K562 (cell line): ENCODE data around the gene PFKL. TPM values are rescaled to one million over a fixed set of nuclear protein-coding genes. Genes with fewer than 3 reads are reported as not detected.

Experiments used
- ATAC-seq: fragments of 200-7000 bp; cut with Tn5 transposase; 3 replicates; pipeline ENCODE4 v1.9.1; 2020; ENCODE audit warnings: moderate library complexity
- BruUV-seq: library from RNA; stranded (reverse); fragments of 400-500 nt; replicated peaks from 2 replicates; lab custom pipeline; 2021; lab: Mats Ljungman, UMichigan
- CTCF ChIA-PET: fragments of 300-600 bp; formaldehyde crosslinking; extraction: SDS; loops from one replicate; lab custom pipeline; 2021; ENCODE audit warnings: low intra/inter-chr PET ratio; lab: Yijun Ruan, JAX
- POLR2A ChIA-PET: fragments of 300-600, 350-650 bp; sonication (Branson Sonifier 250); formaldehyde crosslinking; extraction: SDS; loops from one replicate; lab custom pipeline; 2021; ENCODE audit warnings: antibody characterized with exemption, inconsistent platforms; lab: Yijun Ruan, JAX
- DNase-seq, 4 experiments: peaks; one replicate each; pipeline versions ENCODE4 v3.0.0 to v3.0.0-alpha.2; 2011 to 2018; ENCODE audit warnings: low spot score in 3 of 4, mixed read lengths in 3 of 4; ENCODE audit errors: extremely low read depth in 1 of 4
- FAIRE-seq: peaks from 2 replicates; lab custom pipeline; 2011; peaks lifted over from hg19 to GRCh38; lab: Jason Lieb, UNC
- H2AFZ ChIP-seq: 2 replicates; pipeline ENCODE4 v1.6.0; 2011; ENCODE audit warnings: low read depth, low read length, control low read depth, inconsistent platforms
- H3K27ac ChIP-seq: fragments of 200-600 bp; 3 replicates; pipeline ENCODE4 v1.8.0; 2011; ENCODE audit warnings: low read depth, mild to moderate bottlenecking, control low read depth, inconsistent platforms, low read length, moderate library complexity, mixed read lengths; ENCODE audit errors: extremely low read depth
- H3K27me3 ChIP-seq, 2 experiments: fragments of 300-600 bp in 1 of 2; 2 replicates in 1 of 2; 3 replicates in 1 of 2; pipeline versions ENCODE4 v1.6.0 to v1.8.0; 2011; ENCODE audit warnings: inconsistent platforms in 2 of 2, low read length in 2 of 2, mild to moderate bottlenecking in 1 of 2, mixed read lengths in 1 of 2, moderate library complexity in 1 of 2; ENCODE audit not compliant: control insufficient read depth in 2 of 2, insufficient read depth in 2 of 2
- H3K36me3 ChIP-seq: fragments of 300-600 bp; 3 replicates; pipeline ENCODE4 v1.8.0; 2011; ENCODE audit warnings: mild to moderate bottlenecking, low read length, inconsistent platforms; ENCODE audit not compliant: control insufficient read depth, insufficient read depth
- H3K4me1 ChIP-seq, 2 experiments: fragments of 200-600 bp in 1 of 2; replicated peaks in 1 of 2; 2 replicates in 1 of 2; 3 replicates in 1 of 2; pipeline versions ENCODE4 v1.5.1 to v1.8.0; 2011; ENCODE audit warnings: inconsistent platforms in 2 of 2, low read length in 2 of 2, mild to moderate bottlenecking in 1 of 2, mixed read lengths in 1 of 2, moderate library complexity in 1 of 2; ENCODE audit not compliant: control insufficient read depth in 2 of 2, insufficient read depth in 2 of 2
- H3K4me2 ChIP-seq: 2 replicates; pipeline ENCODE4 v1.6.1; 2011; ENCODE audit warnings: low read length, control low read depth, inconsistent platforms, mixed read lengths; ENCODE audit not compliant: insufficient read depth
- H3K4me3 ChIP-seq: fragments of 200-600 bp; sonication (generic), shearing (Covaris generic); 2 replicates; pipeline ENCODE4 v1.5.1; 2016; ENCODE audit warnings: control low read depth, inconsistent platforms
- H3K79me2 ChIP-seq: fragments of 200-600 bp; 3 replicates; pipeline ENCODE4 v1.8.0; 2011; ENCODE audit warnings: low read length, inconsistent platforms; ENCODE audit not compliant: control insufficient read depth, insufficient read depth
- H3K9ac ChIP-seq, 2 experiments: 2 replicates each; pipeline versions ENCODE4 v1.6.0 to v1.6.1; 2011; ENCODE audit warnings: low read depth in 2 of 2, low read length in 2 of 2, control low read depth in 1 of 2, inconsistent platforms in 1 of 2, mild to moderate bottlenecking in 1 of 2, mixed read lengths in 1 of 2; ENCODE audit not compliant: insufficient read depth in 1 of 2
- H3K9me1 ChIP-seq: one replicate; pipeline ENCODE4 v1.6.0; 2011; ENCODE audit warnings: inconsistent platforms, mild to moderate bottlenecking, low read length, moderate library complexity; ENCODE audit not compliant: control insufficient read depth, insufficient read depth
- H3K9me3 ChIP-seq: replicated peaks from 2 replicates; pipeline ENCODE4 v1.5.1; 2011; ENCODE audit warnings: low read depth, low read length, inconsistent platforms; ENCODE audit not compliant: control insufficient read depth, insufficient read depth
- H4K20me1 ChIP-seq: replicated peaks from 2 replicates; pipeline ENCODE4 v1.6.1; 2011; ENCODE audit warnings: low read length, inconsistent platforms, mixed read lengths; ENCODE audit not compliant: control insufficient read depth, insufficient read depth
- CXXC5 ChIP-seq: fragments of 250-450 bp; sonication (Bioruptor Pico); IDR thresholded peaks from 2 replicates; pipeline ENCODE4 v1.8.0; 2022; ENCODE audit warnings: inconsistent platforms, mild to moderate bottlenecking, moderate library complexity
- FOS ChIP-seq: IDR thresholded peaks from 3 replicates; pipeline ENCODE4 v1.6.1; 2011; ENCODE audit not compliant: insufficient read length; ENCODE audit errors: extremely low read depth
- GATAD2A ChIP-seq: fragments of 450-650 bp; IDR thresholded peaks from 2 replicates; pipeline ENCODE4 v1.6.1; 2017
- HNRNPL ChIP-seq: fragments of 200-400 bp; formaldehyde crosslinking; IDR thresholded peaks from 2 replicates; pipeline ENCODE4 v1.6.1; 2017; ENCODE audit warnings: low read depth, mild to moderate bottlenecking, low read length
- NCOA6 ChIP-seq: fragments of 450-650 bp; IDR thresholded peaks from 2 replicates; pipeline ENCODE4 v1.6.1; 2017; ENCODE audit warnings: mild to moderate bottlenecking
- NFIC ChIP-seq: fragments of 450-650 bp; IDR thresholded peaks from 2 replicates; pipeline ENCODE4 v1.6.1; 2017; ENCODE audit warnings: mild to moderate bottlenecking, inconsistent platforms
- POLR2G ChIP-seq: fragments of 200-400 bp; formaldehyde crosslinking; IDR thresholded peaks from 2 replicates; pipeline ENCODE4 v1.6.1; 2017; ENCODE audit warnings: low read depth, mild to moderate bottlenecking, antibody characterized with exemption, low read length, moderate library complexity
- SP2 ChIP-seq: IDR thresholded peaks from 2 replicates; pipeline ENCODE4 v1.6.1; 2011; ENCODE audit warnings: mild to moderate bottlenecking, low read depth, low read length, moderate library complexity; ENCODE audit not compliant: poor library complexity, severe bottlenecking; ENCODE audit errors: extremely low read depth
- ZBTB33 ChIP-seq: sonication (generic); formaldehyde crosslinking; IDR thresholded peaks from 2 replicates; pipeline ENCODE4 v1.8.1; 2023; ENCODE audit warnings: mild to moderate bottlenecking, missing genetic modification reagents
- ZKSCAN8 ChIP-seq: fragments of 200-800 bp; sonication (Bioruptor generic); IDR thresholded peaks from 2 replicates; pipeline ENCODE4 v1.6.1; 2016; ENCODE audit warnings: missing genetic modification characterization, missing compliant biosample characterization
- ZNF384 ChIP-seq: IDR thresholded peaks from 2 replicates; pipeline ENCODE4 v1.6.1; 2012; ENCODE audit warnings: low read depth, low read length, improper control_type of control experiment
- ZNF444 ChIP-seq: fragments of 250-450 bp; sonication (Bioruptor Pico); IDR thresholded peaks from 2 replicates; pipeline ENCODE4 v1.4.0; 2020; ENCODE audit warnings: mild to moderate bottlenecking, moderate library complexity
- WGBS: fragments of 100-300 bp; shearing (Covaris generic); methylation state at CpG from one replicate; pipeline ENCODE4 v1.1.6; 2016; ENCODE audit warnings: low coverage, mixed read lengths; ENCODE audit not compliant: insufficient coverage; ENCODE audit errors: missing lambda C conversion rate; 5-methylcytosine and 5-hydroxymethylcytosine counted together
- in situ Hi-C: fragments of 300-500 bp; cut with MboI; formaldehyde crosslinking; loops from 4 replicates; pipeline ENCODE4 v1.15.0; 2018; ENCODE audit warnings: inconsistent platforms, mixed read lengths
- intact Hi-C: fragments of 100-400 bp; cut with micrococcal nuclease; formaldehyde crosslinking; loops from 2 replicates; pipeline ENCODE4 v1.14.2; 2022
- polyA plus RNA-seq, 8 experiments: library from polyadenylated mRNA; depleted of rRNA in 4 of 8; stranded (reverse) in 5 of 8; unstranded in 3 of 8; fragments of >200 nt; fragmentation: Nextera tagmentation in 2 of 8; fragmentation: Illumina TruSeq in 1 of 8; extraction: Ambion mirVana in 2 of 8; extraction: Trizol in 1 of 8; gene quantifications; 2 replicates each; pipeline versions ENCODE4 v1.2.1 to v1.2.3, GENCODE V29; 2011 to 2014; ENCODE audit warnings: inconsistent platforms in 1 of 8, missing spikeins in 1 of 8
- total RNA-seq, 7 experiments: library from RNA; depleted of rRNA in 6 of 7; stranded (reverse); fragments of >200 nt in 6 of 7; fragmentation: Illumina TruSeq in 2 of 7; extraction: Trizol in 2 of 7; gene quantifications; 2 replicates each; pipeline versions ENCODE4 v1.2.1 to v1.2.3, GENCODE V29; 2011 to 2021; ENCODE audit warnings: low replicate concordance in 1 of 7
- TF ChIP-seq, protein P1 (sequence below): fragments of 250-450 bp; sonication (Bioruptor Pico); IDR thresholded peaks from 2 replicates; pipeline ENCODE4 v1.9.0; 2021; ENCODE audit warnings: mild to moderate bottlenecking, inconsistent platforms

The PFKL gene
- total and polyA plus RNA-seq, 9 of the 15 experiments (the other 6 are each of a cell fraction or from before 2014, with no cell fraction given): 1.1 to 124 (median 45.6) TPM

GRCh38 chr21:44326716-44327602 is 27.1 kb downstream of the PFKL start:
- peaks cover 49% of the 10 kb centered on the region; the same call in 1 of the 3 replicates for H3K36me3 ChIP-seq
- no peak overlapping the region; a peak in 1 of 4 replicates for H3K9ac ChIP-seq
- FAIRE-seq: no peak
- in situ Hi-C loops: no loop called here
- ChIA-PET CTCF (no interaction called here), POLR2A (interaction anchor here (2.3 kb wide), 1 partner anchor 11 kb away, joined by 11 read pairs; the partner anchor contains the start of gene CFAP410)
- no peak overlapping the region for H3K4me3 ChIP-seq
- no peaks in the 10 kb centered on the region for H3K27me3 ChIP-seq
- DNase-seq: no peak
- intact Hi-C loops: no loop called here
- no peaks in the 10 kb centered on the region for H3K9me3 ChIP-seq
- H3K4me1 ChIP-seq: peaks cover 0 to 48% of the 10 kb centered on the region in 2 experiments; a peak in 2 of 5 replicates
- TSS peak; percentile 45 for BruUV-seq
- no peak overlapping the region for H3K27ac ChIP-seq
- 90% methylated on average over 17 of the region's 26 CpGs for WGBS
- H3K9me1 ChIP-seq: peaks cover 4% of the 10 kb centered on the region
- no peak overlapping the region for H2AFZ ChIP-seq
- ATAC-seq: no peak
- H3K4me2 ChIP-seq: no peak overlapping the region
- peaks cover 15% of the 10 kb centered on the region for H4K20me1 ChIP-seq
- TF ChIP-seq GATAD2A (no peak), ZNF384 (no peak), SP2 (no peak), ZBTB33 (peak; percentile 99), HNRNPL (no peak), ZNF444 (CRISPR knock-in tag) (no peak), ZKSCAN8 (no peak), FOS (no peak), NFIC (peak; percentile 55), POLR2G (peak; percentile 48), CXXC5 (CRISPR knock-in tag) (no peak), NCOA6 (no peak)
- TF ChIP-seq, protein P1, sequence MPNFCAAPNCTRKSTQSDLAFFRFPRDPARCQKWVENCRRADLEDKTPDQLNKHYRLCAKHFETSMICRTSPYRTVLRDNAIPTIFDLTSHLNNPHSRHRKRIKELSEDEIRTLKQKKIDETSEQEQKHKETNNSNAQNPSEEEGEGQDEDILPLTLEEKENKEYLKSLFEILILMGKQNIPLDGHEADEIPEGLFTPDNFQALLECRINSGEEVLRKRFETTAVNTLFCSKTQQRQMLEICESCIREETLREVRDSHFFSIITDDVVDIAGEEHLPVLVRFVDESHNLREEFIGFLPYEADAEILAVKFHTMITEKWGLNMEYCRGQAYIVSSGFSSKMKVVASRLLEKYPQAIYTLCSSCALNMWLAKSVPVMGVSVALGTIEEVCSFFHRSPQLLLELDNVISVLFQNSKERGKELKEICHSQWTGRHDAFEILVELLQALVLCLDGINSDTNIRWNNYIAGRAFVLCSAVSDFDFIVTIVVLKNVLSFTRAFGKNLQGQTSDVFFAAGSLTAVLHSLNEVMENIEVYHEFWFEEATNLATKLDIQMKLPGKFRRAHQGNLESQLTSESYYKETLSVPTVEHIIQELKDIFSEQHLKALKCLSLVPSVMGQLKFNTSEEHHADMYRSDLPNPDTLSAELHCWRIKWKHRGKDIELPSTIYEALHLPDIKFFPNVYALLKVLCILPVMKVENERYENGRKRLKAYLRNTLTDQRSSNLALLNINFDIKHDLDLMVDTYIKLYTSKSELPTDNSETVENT (CRISPR knock-in tag): no peak
- TF ChIP-seq, all 486 proteins: peak for 3
- no peaks in the 10 kb centered on the region for H3K79me2 ChIP-seq
